Mucosa of stomach (tissue), 1 donor: ENCODE measurements around the gene ZNF37A.
"Not testable (repeated sequence)": the region's sequence is repeated elsewhere in the genome, so short reads cannot be mapped to it uniquely, and the experiment has no call there.

Source experiments
- H3K27me3 ChIP-seq: one replicate; pipeline ENCODE4 v1.7.0; 2013; ENCODE audit warnings: mild to moderate bottlenecking, low read length; ENCODE audit not compliant: control insufficient read depth, insufficient read depth
- H3K36me3 ChIP-seq: one replicate; pipeline ENCODE4 v1.7.0; 2013; ENCODE audit warnings: low read length; ENCODE audit not compliant: control insufficient read depth, insufficient read depth
- H3K4me1 ChIP-seq: one replicate; pipeline ENCODE4 v1.7.0; 2013; ENCODE audit warnings: mild to moderate bottlenecking, low read length; ENCODE audit not compliant: control insufficient read depth, insufficient read depth
- H3K4me3 ChIP-seq: one replicate; pipeline ENCODE4 v1.7.0; 2013; ENCODE audit warnings: low read length
- H3K9ac ChIP-seq: one replicate; pipeline ENCODE4 v1.7.0; 2013; ENCODE audit warnings: mild to moderate bottlenecking, low read length, moderate library complexity
- H3K9me3 ChIP-seq: one replicate; pipeline ENCODE4 v1.7.0; 2013; ENCODE audit warnings: mild to moderate bottlenecking, low read length, moderate library complexity; ENCODE audit not compliant: control insufficient read depth
- donor health status: Pancreatic carcinoma.

Gene ZNF37A

DNA sequence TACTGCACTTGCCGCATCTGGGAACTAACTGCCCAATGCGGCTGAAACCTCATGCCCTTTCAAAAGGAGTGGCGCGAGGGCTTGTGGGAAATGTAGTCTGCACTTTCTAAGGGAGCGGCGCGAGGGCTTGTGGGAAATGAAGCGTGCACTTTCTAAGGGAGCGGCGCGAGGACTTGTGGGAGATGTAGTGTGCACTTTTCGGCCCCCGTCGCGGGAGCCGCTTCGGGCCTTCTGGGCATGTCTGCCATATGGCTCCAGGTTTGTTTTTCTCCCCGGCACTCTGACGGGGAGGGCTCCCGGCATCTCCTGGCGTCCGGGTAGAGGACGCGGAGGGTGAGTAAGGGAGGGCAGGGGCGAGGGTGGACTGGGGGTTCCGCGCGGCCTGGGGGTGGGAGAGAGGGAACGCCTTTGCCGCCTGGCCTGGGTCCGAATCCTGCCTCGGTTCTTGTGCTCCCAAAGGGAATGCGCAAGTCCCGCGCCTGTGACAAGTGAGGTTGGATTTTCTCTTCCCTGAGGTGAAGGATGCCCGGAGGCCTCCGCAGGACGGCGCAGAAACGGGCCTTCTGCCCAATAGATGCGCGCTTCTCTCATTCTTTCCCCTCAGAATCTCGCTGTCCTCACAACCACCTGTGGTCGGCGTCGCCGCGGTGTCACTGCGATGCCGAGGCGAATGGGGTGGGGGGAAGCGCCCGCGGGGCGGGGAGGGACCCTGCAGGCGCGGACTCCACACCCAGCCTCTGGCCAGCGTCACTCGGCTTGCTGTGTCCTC lies at the start of gene ZNF37A:
Gene ZNF37A, plus strand, starts transcription at position 180 of the 769 bp plus-strand sequence. CDS start 2,281 bp downstream, outside the sequence.
- Histone ChIP-seq H3K4me1 (peaks cover 7% of the 10 kb centered on the region), H3K9me3 (no peaks in the 10 kb centered on the region), H3K36me3 (no peaks in the 10 kb centered on the region), H3K27me3 (no peaks in the 10 kb centered on the region), H3K4me3 (peak within 1 kb of the TSS; percentile 71), H3K9ac (peak within 1 kb of the TSS; percentile 86)

GRCh38 chr10:38045129-38045528 lies 49.0 kb upstream of the ZNF37A start:
- Histone ChIP-seq H3K9ac (no peak overlapping the region), H3K4me1 (no peaks in the 10 kb centered on the region), H3K36me3 (no peaks in the 10 kb centered on the region), H3K4me3 (no peak overlapping the region), H3K27me3 (no peaks in the 10 kb centered on the region), H3K9me3 (no peaks in the 10 kb centered on the region)

GRCh38 chr10:38047666-38048065 lies 46.5 kb upstream of the ZNF37A start:
- no peak overlapping the region for H3K9ac ChIP-seq
- no peak overlapping the region for H3K4me3 ChIP-seq
- H3K27me3 ChIP-seq = no peaks in the 10 kb centered on the region
- H3K36me3 ChIP-seq = no peaks in the 10 kb centered on the region
- H3K9me3 ChIP-seq = no peaks in the 10 kb centered on the region
- H3K4me1 ChIP-seq = no peaks in the 10 kb centered on the region

DNA sequence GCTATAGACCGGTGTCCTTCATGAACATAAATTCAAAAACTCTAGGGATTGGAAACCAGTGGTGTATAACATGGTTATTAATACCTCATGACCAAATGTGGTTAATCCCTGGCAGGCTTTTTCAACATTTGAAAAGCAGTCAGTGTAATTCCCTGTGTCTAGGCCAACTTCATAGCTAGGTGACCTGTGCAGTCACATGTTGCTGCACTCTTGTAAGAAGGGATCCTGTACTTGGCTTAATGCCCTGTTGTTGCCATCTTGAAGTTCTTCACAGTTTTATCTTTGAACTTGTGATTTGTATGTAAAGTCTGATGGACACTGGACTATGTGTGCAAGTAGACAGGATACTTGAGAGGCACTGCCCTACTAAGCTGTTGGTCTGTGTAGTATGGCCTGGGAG lies 43.9 kb upstream of the ZNF37A start:
- no peaks in the 10 kb centered on the region for H3K27me3 ChIP-seq
- H3K36me3 ChIP-seq = no peaks in the 10 kb centered on the region
- H3K4me3 ChIP-seq = no peak overlapping the region
- H3K4me1 ChIP-seq = no peaks in the 10 kb centered on the region
- no peak overlapping the region for H3K9ac ChIP-seq
- peaks cover 5% of the 10 kb centered on the region for H3K9me3 ChIP-seq

DNA sequence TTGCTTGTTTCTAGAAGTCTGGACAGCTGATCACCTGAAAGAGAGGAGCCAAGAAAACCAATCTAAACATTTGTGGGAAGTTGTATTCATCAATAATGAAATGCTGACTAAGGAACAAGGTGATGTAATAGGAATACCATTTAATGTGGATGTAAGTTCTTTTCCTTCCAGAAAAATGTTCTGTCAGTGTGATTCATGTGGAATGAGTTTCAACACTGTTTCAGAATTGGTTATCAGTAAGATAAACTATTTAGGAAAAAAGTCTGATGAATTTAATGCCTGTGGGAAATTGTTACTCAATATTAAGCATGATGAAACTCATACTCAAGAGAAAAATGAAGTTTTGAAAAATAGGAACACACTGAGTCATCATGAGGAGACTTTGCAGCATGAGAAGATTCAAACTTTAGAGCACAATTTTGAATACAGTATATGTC lies 39.8 kb upstream of the ZNF37A start:
- Histone ChIP-seq H3K36me3 (peaks cover 7% of the 10 kb centered on the region), H3K9ac (no peak overlapping the region), H3K4me1 (no peaks in the 10 kb centered on the region), H3K9me3 (peaks cover 9% of the 10 kb centered on the region), H3K4me3 (no peak overlapping the region), H3K27me3 (no peaks in the 10 kb centered on the region)

- not testable (repeated sequence) for H3K27me3 ChIP-seq, H3K4me3 ChIP-seq, H3K9me3 ChIP-seq, H3K36me3 ChIP-seq, H3K9ac ChIP-seq, H3K4me1 ChIP-seq
These were observed 38.8 kb upstream of the ZNF37A start for GRCh38 chr10:38055274-38055894.

GRCh38 chr10:38069663-38070062 lies 24.5 kb upstream of the ZNF37A start:
- not testable (repeated sequence) for H3K27me3 ChIP-seq, H3K36me3 ChIP-seq, H3K4me1 ChIP-seq, H3K9ac ChIP-seq, H3K4me3 ChIP-seq, H3K9me3 ChIP-seq

DNA sequence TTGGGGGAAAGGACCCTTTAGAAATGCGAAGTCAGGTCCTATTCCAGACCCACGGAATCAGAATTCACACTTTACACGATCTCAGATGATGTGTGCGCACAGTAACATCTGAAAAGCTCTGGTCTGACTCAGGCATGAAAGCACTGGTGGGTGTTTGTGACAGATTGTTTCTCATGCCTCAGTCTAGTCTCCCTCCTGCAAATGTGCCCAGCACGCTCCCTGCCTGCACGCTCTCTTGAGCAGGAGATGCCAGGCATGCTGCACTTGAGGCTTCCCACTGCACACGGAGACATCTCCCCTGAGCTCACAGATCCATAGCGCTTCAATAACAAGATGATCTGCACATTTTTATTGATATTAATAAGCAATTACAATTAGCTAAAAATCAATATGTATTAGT lies 23.6 kb upstream of the ZNF37A start:
- Histone ChIP-seq H3K4me1 (no peaks in the 10 kb centered on the region), H3K9ac (no peak overlapping the region), H3K9me3 (no peaks in the 10 kb centered on the region), H3K4me3 (no peak overlapping the region), H3K36me3 (no peaks in the 10 kb centered on the region), H3K27me3 (no peaks in the 10 kb centered on the region)

DNA sequence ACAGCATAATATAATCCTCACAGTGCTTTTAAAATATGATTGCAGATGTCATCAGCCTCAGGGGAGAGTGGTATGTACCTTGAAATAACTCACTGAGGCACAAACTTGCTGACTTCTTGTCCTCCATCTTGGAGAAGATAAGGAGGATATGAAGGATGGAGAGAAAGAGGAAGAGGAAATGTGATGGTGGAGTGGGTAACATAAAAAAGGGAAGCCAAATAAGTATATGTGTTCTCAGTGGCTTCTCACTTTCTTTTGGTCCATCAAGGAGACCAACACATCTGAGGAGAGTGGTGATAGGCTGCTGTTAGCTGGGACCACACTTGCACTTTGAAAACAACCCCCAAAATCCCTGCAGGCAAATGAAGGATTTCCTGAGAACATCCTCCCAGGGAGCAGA lies 21.6 kb upstream of the ZNF37A start:
- H3K9me3 ChIP-seq = no peaks in the 10 kb centered on the region
- H3K36me3 ChIP-seq = no peaks in the 10 kb centered on the region
- no peaks in the 10 kb centered on the region for H3K4me1 ChIP-seq
- H3K4me3 ChIP-seq = no peak overlapping the region
- H3K9ac ChIP-seq = no peak overlapping the region
- no peaks in the 10 kb centered on the region for H3K27me3 ChIP-seq

DNA sequence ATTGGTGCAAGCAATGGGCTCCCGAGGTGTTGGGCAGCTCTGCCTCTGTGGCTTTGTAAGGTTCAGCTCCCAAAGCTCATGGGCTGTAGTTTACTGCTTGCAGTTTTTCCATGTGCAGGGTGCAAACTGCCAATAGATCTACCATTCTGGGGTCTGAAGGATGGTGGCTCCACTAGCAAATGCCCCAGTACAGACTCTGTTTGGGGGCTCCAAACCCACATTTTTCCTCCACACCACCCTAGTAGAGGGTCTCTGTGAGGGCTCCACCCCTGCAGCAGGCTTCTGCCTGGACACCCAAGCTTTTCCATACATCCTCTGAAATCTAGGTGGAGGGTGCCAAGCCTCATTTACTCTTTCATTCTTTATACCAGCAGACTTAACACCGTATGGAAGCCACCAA lies 17.4 kb upstream of the ZNF37A start:
- no peaks in the 10 kb centered on the region for H3K9me3 ChIP-seq
- H3K27me3 ChIP-seq = no peaks in the 10 kb centered on the region
- H3K36me3 ChIP-seq = no peaks in the 10 kb centered on the region
- H3K9ac ChIP-seq = no peak overlapping the region
- H3K4me3 ChIP-seq = no peak overlapping the region
- no peaks in the 10 kb centered on the region for H3K4me1 ChIP-seq

GRCh38 chr10:38093318-38093717 lies 819 bp upstream of the ZNF37A start:
- H3K27me3 ChIP-seq, H3K9me3 ChIP-seq, H3K9ac ChIP-seq, H3K4me1 ChIP-seq, H3K36me3 ChIP-seq, H3K4me3 ChIP-seq: not testable (repeated sequence)

GRCh38 chr10:38093816-38094157 lies 350 bp upstream of the ZNF37A start:
- H3K36me3 ChIP-seq = no peaks in the 10 kb centered on the region
- no peaks in the 10 kb centered on the region for H3K27me3 ChIP-seq
- H3K4me1 ChIP-seq = peaks cover 7% of the 10 kb centered on the region
- no peaks in the 10 kb centered on the region for H3K9me3 ChIP-seq
- H3K9ac ChIP-seq = peak overlapping the region; percentile 86
- H3K4me3 ChIP-seq = peak overlapping the region; percentile 71
